Natural killer cell treated with Interleukin-12 subunit alpha and Interleukin-12 subunit beta and Interleukin-15 and Interleukin-18, amount 100 ng/mL, for 72 hours (primary cell): ENCODE measurements around the gene MTG1. TPM values are rescaled to one million over a fixed set of nuclear protein-coding genes. Genes with fewer than 3 reads are reported as not detected.
A peak's percentile ranks its signal among the peaks of the same experiment; 100 is the strongest.

Experiments used
- ATAC-seq, 2 donors: fragments of 150-1000 bp; cut with Tn5 transposase in 1 of 2; sonication (Bioruptor Pico), chemical (Tn5 transposase) in 1 of 2; 2 replicates each; pipeline ENCODE4 v1.10.0; 2021
- DNase-seq: peaks from one replicate; pipeline ENCODE4 v3.0.0; 2022; ENCODE audit warnings: low spot score
- H3K27ac Mint-ChIP-seq, 2 donors: 1 replicate in 1 of 2; 2 replicates in 1 of 2; pipeline ENCODE4 v1.8.0; 2022; ENCODE audit warnings: mixed read lengths in 2 of 2, mild to moderate bottlenecking in 1 of 2, moderate library complexity in 1 of 2
- H3K27me3 Mint-ChIP-seq, 2 donors: 1 replicate in 1 of 2; 2 replicates in 1 of 2; pipeline ENCODE4 v1.8.0; 2022; ENCODE audit warnings: mixed read lengths in 2 of 2
- H3K36me3 Mint-ChIP-seq: one replicate; pipeline ENCODE4 v1.8.0; 2022; ENCODE audit warnings: mixed read lengths
- H3K4me1 Mint-ChIP-seq, 2 donors: 1 replicate in 1 of 2; 2 replicates in 1 of 2; pipeline ENCODE4 v1.8.0; 2022; ENCODE audit warnings: low read depth in 2 of 2, mixed read lengths in 2 of 2, mild to moderate bottlenecking in 1 of 2
- H3K4me3 Mint-ChIP-seq: one replicate; pipeline ENCODE4 v1.8.0; 2022; ENCODE audit warnings: mixed read lengths
- H3K9me3 Mint-ChIP-seq: 2 replicates; pipeline ENCODE4 v1.8.0; 2022; ENCODE audit warnings: mixed read lengths
- total RNA-seq, 2 donors: library from RNA; stranded (reverse); gene quantifications; one replicate each; pipeline ENCODE4 v1.2.3, GENCODE V29; 2022

MTG1 gene
- total RNA-seq, 2 donors from 2014 or later = 44.2 to 105 TPM

- no peaks in the 10 kb centered on the region for H3K9me3 Mint-ChIP-seq
- no peak overlapping the region for H3K4me3 Mint-ChIP-seq
- no peaks in the 10 kb centered on the region for H3K36me3 Mint-ChIP-seq
- H3K27ac Mint-ChIP-seq = no peak overlapping the region
- no peaks in the 10 kb centered on the region for H3K27me3 Mint-ChIP-seq
- DNase-seq = no peak
- no peak for ATAC-seq
- H3K4me1 Mint-ChIP-seq = peaks cover 0 to 2% of the 10 kb centered on the region in 2 donors
These were observed 61.7 kb downstream of the MTG1 start for GRCh38 chr10:133455611-133456031.

DNA sequence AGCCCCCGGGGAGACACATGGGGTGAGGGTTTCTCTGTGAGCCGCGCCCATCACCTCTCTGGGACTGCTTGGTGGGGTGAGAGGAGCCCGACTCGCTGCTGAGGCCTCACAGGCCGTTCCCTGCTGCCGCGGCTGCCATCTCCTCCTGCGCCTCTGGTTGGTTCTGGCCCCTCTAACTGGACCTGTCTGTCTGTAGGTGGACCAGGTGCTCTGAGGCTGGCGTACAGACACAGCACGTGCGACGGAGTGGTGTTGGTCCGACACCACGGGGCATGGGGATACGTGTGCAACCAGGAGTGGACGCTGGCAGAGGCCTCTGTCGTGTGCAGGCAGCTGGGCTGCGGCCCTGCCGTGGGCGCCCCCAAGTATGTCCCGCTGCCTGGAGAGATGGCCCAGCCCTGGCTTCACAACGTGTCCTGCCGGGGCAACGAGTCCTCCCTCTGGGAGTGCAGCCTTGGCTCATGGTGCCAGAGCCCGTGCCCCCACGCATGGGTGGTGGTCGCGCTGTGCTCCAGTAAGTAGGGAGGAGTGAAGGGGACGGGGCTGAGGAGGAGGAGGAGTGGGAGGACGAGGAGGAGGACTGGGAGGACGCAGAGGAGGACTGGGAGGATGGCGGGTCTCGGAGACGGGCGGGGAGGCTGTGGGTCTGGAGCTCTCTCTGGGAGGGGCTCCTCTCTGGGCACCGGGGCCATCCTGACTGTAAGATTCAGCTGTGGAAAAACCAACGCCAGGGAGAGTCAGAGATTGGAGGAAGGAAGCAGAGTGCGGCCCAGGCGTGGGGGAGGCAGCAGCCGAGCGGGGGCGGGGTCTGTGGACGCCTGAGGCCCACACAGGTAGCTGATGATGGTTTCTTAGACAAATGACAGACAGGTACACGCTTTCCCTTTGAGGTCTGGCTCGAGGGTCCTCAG, 62.3 kb downstream of the MTG1 start:
- no peaks in the 10 kb centered on the region for H3K36me3 Mint-ChIP-seq
- H3K4me3 Mint-ChIP-seq = no peak overlapping the region
- H3K27ac Mint-ChIP-seq = no peak overlapping the region
- peaks cover 0 to 2% of the 10 kb centered on the region in 2 donors for H3K4me1 Mint-ChIP-seq
- DNase-seq (no peak), ATAC-seq (no peak)
- H3K27me3 Mint-ChIP-seq = no peaks in the 10 kb centered on the region
- H3K9me3 Mint-ChIP-seq = no peaks in the 10 kb centered on the region

- Mint-ChIP-seq H3K9me3 (no peaks in the 10 kb centered on the region), H3K27me3 (no peaks in the 10 kb centered on the region), H3K36me3 (no peaks in the 10 kb centered on the region), H3K4me1 (peaks cover 0 to 2% of the 10 kb centered on the region in 2 donors), H3K27ac (no peak overlapping the region), H3K4me3 (no peak overlapping the region)
- no peak for ATAC-seq
- DNase-seq = no peak
These were observed 63.3 kb downstream of the MTG1 start for GRCh38 chr10:133457100-133457841.

GRCh38 chr10:133458021-133458709, 64.2 kb downstream of the MTG1 start:
- no peak overlapping the region for H3K4me3 Mint-ChIP-seq
- ATAC-seq (peak in 1 of 2 donors; percentile 18), DNase-seq (no peak)
- no peaks in the 10 kb centered on the region for H3K27me3 Mint-ChIP-seq
- H3K9me3 Mint-ChIP-seq = no peaks in the 10 kb centered on the region
- peaks cover 0 to 2% of the 10 kb centered on the region in 2 donors for H3K4me1 Mint-ChIP-seq
- no peaks in the 10 kb centered on the region for H3K36me3 Mint-ChIP-seq
- no peak overlapping the region for H3K27ac Mint-ChIP-seq

DNA sequence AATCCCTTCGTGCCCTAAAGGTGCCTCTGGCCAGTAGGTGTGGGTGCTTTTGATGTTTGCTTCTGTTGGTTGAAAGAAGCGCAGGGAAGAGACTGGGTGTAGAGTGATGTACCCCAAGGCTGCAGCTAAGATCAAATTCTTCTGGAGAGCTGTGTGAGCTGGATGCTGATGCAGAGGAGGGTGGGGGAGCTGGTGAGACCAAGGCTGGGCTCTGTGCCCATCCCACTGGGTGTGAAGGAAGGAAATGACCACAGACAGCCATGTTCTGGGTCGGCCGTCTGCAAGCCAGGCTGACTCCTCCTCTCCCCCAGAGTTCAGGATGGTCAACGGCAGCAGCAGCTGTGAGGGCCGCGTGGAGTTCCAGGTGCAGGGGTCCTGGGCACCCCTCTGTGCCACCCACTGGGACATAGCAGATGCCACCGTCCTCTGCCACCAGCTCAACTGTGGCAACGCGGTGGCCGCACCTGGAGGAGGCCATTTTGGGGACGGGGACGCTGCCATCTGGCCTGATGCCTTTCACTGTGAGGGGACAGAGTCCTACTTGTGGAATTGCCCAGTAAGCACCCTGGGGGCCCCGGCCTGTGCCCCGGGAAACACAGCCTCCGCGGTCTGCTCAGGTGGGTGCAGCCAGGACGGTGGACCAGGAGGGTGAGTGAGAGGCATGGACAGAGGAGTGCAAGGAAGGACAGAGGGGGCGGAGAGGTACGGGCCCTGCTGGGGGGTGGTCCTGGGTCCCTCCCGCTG, 64.9 kb downstream of the MTG1 start:
- Mint-ChIP-seq H3K4me3 (no peak overlapping the region), H3K36me3 (no peaks in the 10 kb centered on the region), H3K27me3 (no peaks in the 10 kb centered on the region), H3K9me3 (no peaks in the 10 kb centered on the region), H3K27ac (no peak overlapping the region), H3K4me1 (peaks cover 0 to 2% of the 10 kb centered on the region in 2 donors)
- DNase-seq = no peak
- no peak for ATAC-seq

- Mint-ChIP-seq H3K27me3 (no peaks in the 10 kb centered on the region), H3K4me1 (peaks cover 0 to 2% of the 10 kb centered on the region in 2 donors), H3K27ac (no peak overlapping the region), H3K4me3 (no peak overlapping the region), H3K36me3 (no peaks in the 10 kb centered on the region), H3K9me3 (no peaks in the 10 kb centered on the region)
- no peak for ATAC-seq
- no peak for DNase-seq
These were observed 65.7 kb downstream of the MTG1 start for GRCh38 chr10:133459454-133460207.

DNA sequence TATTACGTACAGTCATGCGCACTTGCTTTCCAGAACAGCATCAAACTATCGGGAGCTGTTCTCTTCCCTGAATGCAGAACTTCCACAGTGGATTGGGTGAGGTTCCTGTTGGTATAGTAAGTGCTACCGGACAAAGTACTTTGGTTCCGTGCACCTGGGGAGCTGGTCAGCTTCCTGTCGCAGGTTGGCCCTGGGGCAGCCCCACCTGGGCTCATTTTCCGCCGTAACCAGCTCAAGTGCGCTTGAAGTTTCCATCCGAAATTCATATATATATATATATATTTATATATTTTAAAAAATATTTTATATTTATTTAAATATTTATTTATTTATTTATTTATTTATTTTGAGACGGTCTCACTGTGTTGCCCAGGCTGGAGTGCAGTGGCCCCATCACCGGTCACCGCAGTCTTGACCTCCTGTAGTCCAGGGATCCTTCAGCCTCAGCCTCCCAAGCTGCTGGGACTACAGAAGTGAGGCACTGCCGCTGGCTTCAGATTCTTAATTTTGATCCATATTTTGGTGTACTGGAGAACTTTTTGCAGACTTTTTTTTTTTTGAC, 66.3 kb downstream of the MTG1 start:
- Mint-ChIP-seq H3K4me3 (no peak overlapping the region), H3K9me3 (no peaks in the 10 kb centered on the region), H3K4me1 (peaks cover 0 to 2% of the 10 kb centered on the region in 2 donors), H3K27me3 (no peaks in the 10 kb centered on the region), H3K27ac (no peak overlapping the region), H3K36me3 (no peaks in the 10 kb centered on the region)
- no peak for DNase-seq
- ATAC-seq = no peak

DNA sequence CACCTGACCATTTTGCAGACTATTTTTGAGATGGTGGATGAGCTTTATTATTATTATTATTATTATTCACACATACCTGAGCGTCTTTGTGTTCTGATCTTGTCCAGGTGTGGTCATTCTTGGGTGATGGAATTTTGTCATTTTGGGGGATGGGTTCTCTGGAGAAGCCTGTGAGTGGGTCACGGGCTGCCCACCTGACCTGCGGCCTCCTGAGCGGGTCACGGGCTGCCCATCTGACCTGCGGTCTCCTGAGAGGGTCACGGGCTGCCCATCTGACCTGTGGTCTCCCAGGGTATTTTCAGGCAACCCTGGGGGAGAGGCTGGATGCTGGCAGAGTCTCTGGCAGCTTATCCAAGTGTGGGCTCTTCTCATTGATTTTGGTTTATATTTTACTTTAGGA, 67.1 kb downstream of the MTG1 start:
- H3K36me3 Mint-ChIP-seq = no peaks in the 10 kb centered on the region
- no peak overlapping the region for H3K4me3 Mint-ChIP-seq
- DNase-seq (no peak), ATAC-seq (no peak)
- no peaks in the 10 kb centered on the region for H3K27me3 Mint-ChIP-seq
- no peaks in the 10 kb centered on the region for H3K4me1 Mint-ChIP-seq
- no peak overlapping the region for H3K27ac Mint-ChIP-seq
- no peaks in the 10 kb centered on the region for H3K9me3 Mint-ChIP-seq

DNA sequence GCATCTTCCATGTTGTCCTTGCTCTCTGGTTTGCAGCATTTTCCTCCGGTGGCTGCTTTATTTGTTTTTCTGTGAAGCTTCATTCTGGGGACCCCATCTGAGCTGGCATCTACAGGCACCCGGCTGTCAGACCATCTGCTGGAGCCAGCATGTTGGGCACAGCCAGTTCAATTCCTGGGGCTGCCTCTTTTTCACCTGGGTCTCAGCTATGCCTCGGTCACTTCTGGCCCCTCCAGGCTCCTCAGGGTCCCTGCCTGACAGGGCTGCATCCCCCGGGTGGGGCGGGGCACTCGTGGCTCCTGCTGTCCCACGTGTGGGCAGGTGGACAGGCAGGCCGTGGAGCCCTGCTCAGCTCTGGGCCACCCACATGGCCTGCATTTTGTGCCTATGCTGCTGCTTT, 67.9 kb downstream of the MTG1 start:
- Mint-ChIP-seq H3K27me3 (no peaks in the 10 kb centered on the region), H3K4me3 (no peak overlapping the region), H3K4me1 (no peaks in the 10 kb centered on the region)

GRCh38 chr10:133462512-133463305, 68.8 kb downstream of the MTG1 start:
- no peak for ATAC-seq
- H3K4me1 Mint-ChIP-seq = no peaks in the 10 kb centered on the region
- H3K36me3 Mint-ChIP-seq = no peaks in the 10 kb centered on the region
- no peaks in the 10 kb centered on the region for H3K27me3 Mint-ChIP-seq
- no peak overlapping the region for H3K4me3 Mint-ChIP-seq
- H3K27ac Mint-ChIP-seq = no peak overlapping the region
- DNase-seq = no peak
- no peaks in the 10 kb centered on the region for H3K9me3 Mint-ChIP-seq

More for the DNA sequence above, 67.9 kb downstream of the MTG1 start:
- H3K36me3 Mint-ChIP-seq = no peaks in the 10 kb centered on the region
- DNase-seq = no peak
- no peaks in the 10 kb centered on the region for H3K9me3 Mint-ChIP-seq
- no peak for ATAC-seq
- no peak overlapping the region for H3K27ac Mint-ChIP-seq

- DNase-seq (no peak), ATAC-seq (peak in 1 of 2 donors; percentile 21)
- Mint-ChIP-seq H3K36me3 (no peaks in the 10 kb centered on the region), H3K4me3 (no peak overlapping the region), H3K27me3 (peaks cover 0 to 3% of the 10 kb centered on the region in 2 donors), H3K4me1 (no peaks in the 10 kb centered on the region), H3K27ac (no peak overlapping the region), H3K9me3 (no peaks in the 10 kb centered on the region)
These were observed 70.7 kb downstream of the MTG1 start for GRCh38 chr10:133464582-133465031.
